Uterus (tissue), 4 donors: Measurements from ENCODE around the gene ZNF480. TPM values are rescaled to one million over a fixed set of nuclear protein-coding genes. Genes with fewer than 3 reads are reported as not detected.
A peak's percentile ranks its signal among the peaks of the same experiment; 100 is the strongest.

ENCODE experiments used
- DNase-seq, 2 donors: peaks; one replicate each; pipeline ENCODE4 v3.0.0-alpha.2; 2019 to 2020
- H3K27ac ChIP-seq, 2 donors: fragments of 200-600 bp; sonication (generic); 1 replicate in 1 of 2; 2 replicates in 1 of 2; pipeline ENCODE4 v1.5.1; 2016 to 2018
- H3K27me3 ChIP-seq, 2 donors: fragments of 200-600 bp; sonication (generic); one replicate each; pipeline ENCODE4 v1.5.1; 2018 to 2019; ENCODE audit warnings: control low read depth in 1 of 2
- H3K36me3 ChIP-seq, 2 donors: fragments of 200-600 bp; sonication (generic); one replicate each; pipeline ENCODE4 v1.5.1; 2019; ENCODE audit warnings: control low read depth in 1 of 2
- H3K4me1 ChIP-seq, 2 donors: fragments of 200-600 bp; sonication (generic); one replicate each; pipeline ENCODE4 v1.5.1; 2018 to 2019; ENCODE audit warnings: control low read depth in 1 of 2
- H3K4me3 ChIP-seq, 2 donors: fragments of 200-600 bp; sonication (generic); 1 replicate in 1 of 2; 2 replicates in 1 of 2; pipeline ENCODE4 v1.5.1; 2018 to 2019; ENCODE audit warnings: mild to moderate bottlenecking in 1 of 2
- H3K9me3 ChIP-seq, 2 donors: fragments of 200-600 bp; sonication (generic); one replicate each; pipeline ENCODE4 v1.5.1; 2019; ENCODE audit warnings: control low read depth in 1 of 2
- POLR2A ChIP-seq, 2 donors: fragments of 450-650 bp; IDR thresholded peaks; one replicate each; pipeline ENCODE4 v1.6.1; 2016; ENCODE audit warnings: antibody characterized with exemption in 2 of 2, mild to moderate bottlenecking in 1 of 2, moderate library complexity in 1 of 2
- intact Hi-C: fragments of 100-400 bp; cut with DNase I; formaldehyde crosslinking; loops from one replicate; pipeline ENCODE4 v1.15.1; 2023; ENCODE audit warnings: low total_unique reads
- microRNA counts, 2 donors: library from miRNA; unstranded; fragments of <30 nt; microRNA quantifications; one replicate each; lab custom pipeline; 2016 to 2017
- microRNA-seq: library from miRNA; unstranded; fragments of <30 nt; microRNA quantifications from one replicate; pipeline ENCODE4, GENCODE V29; 2016; ENCODE audit warnings: borderline microRNAs expressed, borderline replicate concordance
- small RNA-seq: library from RNA; depleted of rRNA; stranded (forward); fragments of <200 nt; gene quantifications from one replicate; pipeline ENCODE3, GENCODE V24; 2016
- total RNA-seq, 4 donors: library from RNA; depleted of rRNA in 3 of 4; stranded (reverse); fragments of >200 nt in 3 of 4; gene quantifications; one replicate each; pipeline versions ENCODE4 v1.1.0 to v1.2.4, GENCODE V29; 2014 to 2023
- TF ChIP-seq, protein P1 (sequence below), 4 experiments: fragments of 200-600 bp in 2 of 4; fragments of 450-650 bp in 2 of 4; sonication (generic) in 2 of 4; IDR thresholded peaks; one replicate each; pipeline ENCODE4 v1.5.1; 2016 to 2019; ENCODE audit warnings: antibody characterized with exemption in 4 of 4, mild to moderate bottlenecking in 2 of 4, moderate library complexity in 1 of 4
- donor health status: DM: yes; HTN: yes; CAD: no.

The ZNF480 gene
- total RNA-seq, 4 donors from 2014 or later: 2.4 to 16.4 (median 10.5) TPM

DNA sequence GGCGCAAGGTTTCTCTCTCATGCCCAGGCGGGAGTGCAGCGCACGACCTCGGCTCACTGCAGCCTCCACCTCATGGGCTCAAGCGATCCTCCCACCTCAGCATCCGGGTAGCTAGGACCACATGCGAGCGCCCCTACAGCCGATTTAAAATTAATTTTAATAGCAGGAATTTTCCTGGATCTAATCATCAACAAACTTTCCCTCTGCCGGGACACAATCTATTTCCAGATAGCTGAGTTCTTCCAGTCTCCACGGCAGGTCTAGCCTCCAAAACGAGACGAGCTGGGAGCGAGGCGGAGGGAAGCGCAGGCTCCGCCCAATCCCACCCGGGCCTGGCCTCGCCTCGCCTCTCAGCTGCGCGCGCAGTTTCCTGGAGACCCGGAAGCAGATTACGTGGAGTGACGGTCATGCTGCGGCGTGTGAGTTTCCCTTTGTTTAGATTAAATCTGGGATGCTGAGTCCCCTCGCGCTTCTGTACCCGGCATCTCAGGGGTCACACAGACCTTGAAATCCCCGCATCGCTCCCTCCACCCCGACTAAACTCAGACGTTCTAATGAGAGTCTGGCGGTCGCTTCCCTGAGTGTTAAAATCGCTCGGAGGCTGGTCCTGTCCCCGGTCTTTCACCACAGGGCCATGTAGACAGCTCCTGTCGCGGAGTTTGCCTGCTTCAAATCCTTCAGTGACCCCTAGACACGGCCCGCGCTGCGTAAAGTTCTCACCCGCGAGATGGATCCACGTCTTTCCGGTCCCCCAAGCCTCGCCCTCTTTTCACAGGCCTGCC, 72.8 kb downstream of the ZNF480 start, which contains the start of gene ZNF880:
TSS of gene ZNF880 (plus strand) at position 365 of the 782 bp plus-strand sequence. CDS start at position 408, 43 bp downstream.
- Histone ChIP-seq H3K36me3 (no peaks in the 10 kb centered on the region), H3K27ac (peak within 1 kb of the TSS; percentile 87 to 93), H3K9me3 (peaks cover 0 to 20% of the 10 kb centered on the region in 2 donors), H3K4me1 (no peaks in the 10 kb centered on the region), H3K4me3 (peak within 1 kb of the TSS; percentile 73 to 77), H3K27me3 (no peaks in the 10 kb centered on the region)
- peak; percentile 93 to 94 for DNase-seq
- intact Hi-C loops: no loop called here
- TF ChIP-seq, protein P1, sequence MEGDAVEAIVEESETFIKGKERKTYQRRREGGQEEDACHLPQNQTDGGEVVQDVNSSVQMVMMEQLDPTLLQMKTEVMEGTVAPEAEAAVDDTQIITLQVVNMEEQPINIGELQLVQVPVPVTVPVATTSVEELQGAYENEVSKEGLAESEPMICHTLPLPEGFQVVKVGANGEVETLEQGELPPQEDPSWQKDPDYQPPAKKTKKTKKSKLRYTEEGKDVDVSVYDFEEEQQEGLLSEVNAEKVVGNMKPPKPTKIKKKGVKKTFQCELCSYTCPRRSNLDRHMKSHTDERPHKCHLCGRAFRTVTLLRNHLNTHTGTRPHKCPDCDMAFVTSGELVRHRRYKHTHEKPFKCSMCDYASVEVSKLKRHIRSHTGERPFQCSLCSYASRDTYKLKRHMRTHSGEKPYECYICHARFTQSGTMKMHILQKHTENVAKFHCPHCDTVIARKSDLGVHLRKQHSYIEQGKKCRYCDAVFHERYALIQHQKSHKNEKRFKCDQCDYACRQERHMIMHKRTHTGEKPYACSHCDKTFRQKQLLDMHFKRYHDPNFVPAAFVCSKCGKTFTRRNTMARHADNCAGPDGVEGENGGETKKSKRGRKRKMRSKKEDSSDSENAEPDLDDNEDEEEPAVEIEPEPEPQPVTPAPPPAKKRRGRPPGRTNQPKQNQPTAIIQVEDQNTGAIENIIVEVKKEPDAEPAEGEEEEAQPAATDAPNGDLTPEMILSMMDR (IDR thresholded peaks at IDR 0.05): no peak
- peak; percentile 25 to 53 for TF ChIP-seq POLR2A (IDR thresholded peaks at IDR 0.05)

DNA sequence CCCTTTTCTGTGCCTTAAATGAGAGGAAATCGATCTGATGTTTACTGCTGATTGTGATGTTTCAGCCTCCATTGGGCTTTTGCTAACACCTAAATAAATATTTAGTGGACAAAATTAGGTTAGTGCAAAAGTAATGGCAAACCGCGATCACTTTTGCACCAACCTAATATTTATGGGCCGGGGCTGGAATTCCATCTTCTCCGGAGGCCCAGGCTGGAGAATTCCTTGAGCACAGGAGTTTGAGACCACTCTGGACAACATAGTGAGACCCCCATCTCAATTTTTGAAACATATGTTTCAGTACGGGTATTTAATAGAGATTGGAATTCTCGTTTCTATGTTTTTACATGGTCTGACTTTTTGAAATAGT, 73.4 kb downstream of the ZNF480 start:
- intact Hi-C loops: no loop called here
- H3K4me3 ChIP-seq: peak overlapping the region; percentile 73 to 77
- no peaks in the 10 kb centered on the region for H3K36me3 ChIP-seq
- no peaks in the 10 kb centered on the region for H3K27me3 ChIP-seq
- peaks cover 0 to 17% of the 10 kb centered on the region in 2 donors for H3K9me3 ChIP-seq
- peak overlapping the region; percentile 87 to 93 for H3K27ac ChIP-seq
- H3K4me1 ChIP-seq: no peaks in the 10 kb centered on the region
- DNase-seq: no peak
- TF ChIP-seq, protein P1 (IDR thresholded peaks at IDR 0.05): no peak
- no peak for TF ChIP-seq POLR2A (IDR thresholded peaks at IDR 0.05)

MicroRNA genes within 50 kb of the gene (microRNA counts, 767-probe panel; counts per million panel counts)
- 0 counts per million in 2 donors for microRNA hsa-miR-643 (lab: Ali Mortazavi, UCI)

Small RNAs within 50 kb of the gene (microRNA-seq; reads per million reads assigned to microRNA genes)
- not detected for gene MIR643

Small RNAs within 50 kb of the gene (small RNA-seq; reads per million reads assigned to genes)
- not detected for gene MIR643
- gene RF00019: not detected

Other genes starting within 250 kb of the ZNF480 start
- 10 to 100 TPM in 3 of 4 donors, 1 to 10 TPM in 1; 9.7 to 41.8 (median 29.9) TPM for gene ZNF432, start 248.3 kb upstream of the ZNF480 start, total RNA-seq
- gene ZNF841, start 201.4 kb upstream of the ZNF480 start, total RNA-seq: 10 to 100 TPM; 14.1 to 57.3 (median 41.9) TPM
- 10 to 100 TPM in 3 of 4 donors, 1 to 10 TPM in 1; 2.4 to 27.2 (median 17.6) TPM for gene ZNF616, start 157.2 kb upstream of the ZNF480 start, total RNA-seq
- gene ZNF836, start 125.5 kb upstream of the ZNF480 start, total RNA-seq: 10 to 100 TPM in 3 of 4 donors, 1 to 10 TPM in 1; 6.1 to 31.5 (median 20.3) TPM
- 100 to 1,000 TPM in 2 of 4 donors, 10 to 100 TPM in 2; 38.5 to 223 (median 134) TPM for gene PPP2R1A, start 107.1 kb upstream of the ZNF480 start, total RNA-seq
- 10 to 100 TPM in 3 of 4 donors, 1 to 10 TPM in 1; 1.8 to 26.9 (median 20.1) TPM for gene ZNF766, start 27.6 kb upstream of the ZNF480 start, total RNA-seq
- gene ZNF610, start 39.1 kb downstream of the ZNF480 start, total RNA-seq: 10 to 100 TPM in 1 of 4 donors, 1 to 10 TPM in 2, under 1 TPM in 1; 0.29 to 13.8 (median 3.0) TPM
- 10 to 100 TPM; 19.2 to 87.3 (median 30.5) TPM for gene ZNF880, start 72.8 kb downstream of the ZNF480 start, total RNA-seq
- gene ZNF528, start 100.7 kb downstream of the ZNF480 start, total RNA-seq: 10 to 100 TPM in 3 of 4 donors, 1 to 10 TPM in 1; 6.2 to 80.7 (median 49.4) TPM
- gene ZNF534, start 132.0 kb downstream of the ZNF480 start, total RNA-seq: under 1 TPM in 3 of 4 donors, not detected in 1; 0.29 to 0.46 (median 0.35) TPM
- gene ZNF578, start 156.4 kb downstream of the ZNF480 start, total RNA-seq: 10 to 100 TPM in 2 of 4 donors, 1 to 10 TPM in 2; 6.7 to 17.1 (median 10.6) TPM
- 10 to 100 TPM; 23.7 to 40.9 (median 30.4) TPM for gene ZNF808, start 230.5 kb downstream of the ZNF480 start, total RNA-seq